Measurements from ENCODE around the gene SNX8. TPM values are rescaled to one million over a fixed set of nuclear protein-coding genes. Genes with fewer than 3 reads are reported as not detected.

The SNX8 gene
- total and polyA plus RNA-seq, 2 of the 13 experiments (the other 11 are each of a cell fraction or from before 2014, with no cell fraction given) = 20.6 to 45.2 TPM

- TF ChIP-seq ELK4 (CRISPR knock-in tag; IDR thresholded peaks at IDR 0.05; ENCODE audit: borderline replicate concordance) = no peak
- no peak for TF ChIP-seq MTF2 (CRISPR knock-in tag; IDR thresholded peaks at IDR 0.05; ENCODE audit: borderline replicate concordance)
- no peak for TF ChIP-seq RFX5 (IDR thresholded peaks at IDR 0.05; ENCODE audit: low read depth, low read length)
- no peak for TF ChIP-seq SSRP1 (CRISPR knock-in tag; IDR thresholded peaks at IDR 0.05)
- TF ChIP-seq CBX1 (IDR thresholded peaks at IDR 0.05; ENCODE audit: low read depth) = peak; percentile 61
These were observed at the start of gene SNX8 (continued) for GRCh38 chr7:2314209-2314955.

- no peak overlapping the region for H2AFZ ChIP-seq (ENCODE audit: low read length)
- intact Hi-C loops (cut with micrococcal nuclease; ENCODE audit: unreplicated experiment) (loop anchor here (5.0 kb wide), 1 partner anchor 35 kb away; no protein-coding TSS in a partner anchor), in situ Hi-C loops (cut with HindIII; ENCODE audit: extremely low pct_ligation_motif_present, low pct_unique_long_range_greater_than_20kb) (no loop called here)
- H3K27me3 ChIP-seq (ENCODE audit: control insufficient read depth in 1 of 2, insufficient read depth in 2 of 2, low read length in 2 of 2) = no peaks in the 10 kb centered on the region
- no peak for ATAC-seq
- no peak overlapping the region for H3K9ac ChIP-seq (ENCODE audit: insufficient read depth, low read depth, low read length)
- POLR2A ChIA-PET = no interaction called here
- WGBS (ENCODE audit: low lambda C conversion rate) = 98% methylated on average over 27 of the region's 27 CpGs
- H3K79me2 ChIP-seq (ENCODE audit: insufficient read depth, low read length) = peaks cover 42% of the 10 kb centered on the region
- H3K4me1 ChIP-seq (ENCODE audit: insufficient read depth, low read length) = peaks cover 28% of the 10 kb centered on the region
- FAIRE-seq = no peak
- TF ChIP-seq RBM22 (optimal IDR thresholded peaks at IDR 0.05; ENCODE audit: low read length) = peak; percentile 8
- TF ChIP-seq POLR2G (IDR thresholded peaks at IDR 0.05; ENCODE audit: low read depth, low read length) = 0 out of 2 replicates have a peak, but pooled peaks have one; percentile 12
- no peak for TF ChIP-seq HNRNPH1 (optimal IDR thresholded peaks at IDR 0.05; ENCODE audit: low read depth, low read length)
- peak; percentile 44 for TF ChIP-seq AGO2 (optimal IDR thresholded peaks at IDR 0.05; ENCODE audit: low read depth, low read length)
- 0 out of 2 replicates have a peak, but pooled peaks have one; percentile 30 for TF ChIP-seq ZNF318 (CRISPR knock-in tag; IDR thresholded peaks at IDR 0.05)
- H4K20me1 ChIP-seq (ENCODE audit: insufficient read depth, low read length) = peaks cover 32% of the 10 kb centered on the region
- no peak overlapping the region for H3K27ac ChIP-seq (ENCODE audit: extremely low read length, insufficient read depth, low read length)
- H3K9me3 ChIP-seq (ENCODE audit: low read length) = no peaks in the 10 kb centered on the region
- no peak overlapping the region for H3K4me2 ChIP-seq (ENCODE audit: low read depth, low read length)
- H3K4me3 ChIP-seq (replicated peaks in 1 of 3; ENCODE audit: insufficient read depth in 1 of 3, low read depth in 2 of 3, low read length in 3 of 3) = no peak overlapping the region
- DNase-seq (ENCODE audit: low spot score) = no peak
- CTCF ChIA-PET (ENCODE audit: low intra/inter-chr PET ratio, low total read pairs) = no interaction called here
- BruUV-seq (replicated peaks) = no TSS peak
- peaks cover 39 to 87% of the 10 kb centered on the region in 2 experiments for H3K36me3 ChIP-seq (replicated peaks in 1 of 2; ENCODE audit: control insufficient read depth in 1 of 2, insufficient read depth in 2 of 2, low read length in 2 of 2)
These were observed 48.3 kb upstream of the SNX8 start for GRCh38 chr7:2362385-2363088.

Measured in HepG2 (cell line).